GM19239 (cell line): Measurements from ENCODE around the gene LSM3.

ENCODE experiments used
- DNase-seq: peaks from one replicate; pipeline ENCODE4 v3.0.0; 2011; ENCODE audit warnings: low spot score; ENCODE audit not compliant: insufficient read length
- FAIRE-seq: peaks from 2 replicates; lab custom pipeline; 2011; peaks lifted over from hg19 to GRCh38; lab: Jason Lieb, UNC

LSM3 gene

DNA sequence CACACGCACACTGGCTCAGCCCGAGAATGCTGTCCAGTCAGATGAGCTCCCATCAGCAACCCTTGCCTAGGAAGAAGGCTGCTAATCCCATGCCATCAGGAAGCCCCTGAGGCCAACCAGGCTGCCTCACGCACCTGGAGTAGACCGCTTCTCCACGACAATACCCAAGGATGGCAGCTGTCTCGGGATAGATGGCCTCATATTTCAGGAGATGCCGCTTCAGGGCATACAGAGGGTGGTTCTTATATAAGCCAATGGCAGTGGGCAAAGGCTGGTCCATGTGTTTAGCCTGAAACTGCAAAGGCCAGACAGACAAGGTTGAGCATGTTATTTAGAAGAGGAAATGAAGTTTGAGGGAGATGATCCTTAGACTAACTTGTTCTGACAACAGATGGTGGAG lies 22.4 kb upstream of the LSM3 start:
- FAIRE-seq (no peak), DNase-seq (no peak)

DNA sequence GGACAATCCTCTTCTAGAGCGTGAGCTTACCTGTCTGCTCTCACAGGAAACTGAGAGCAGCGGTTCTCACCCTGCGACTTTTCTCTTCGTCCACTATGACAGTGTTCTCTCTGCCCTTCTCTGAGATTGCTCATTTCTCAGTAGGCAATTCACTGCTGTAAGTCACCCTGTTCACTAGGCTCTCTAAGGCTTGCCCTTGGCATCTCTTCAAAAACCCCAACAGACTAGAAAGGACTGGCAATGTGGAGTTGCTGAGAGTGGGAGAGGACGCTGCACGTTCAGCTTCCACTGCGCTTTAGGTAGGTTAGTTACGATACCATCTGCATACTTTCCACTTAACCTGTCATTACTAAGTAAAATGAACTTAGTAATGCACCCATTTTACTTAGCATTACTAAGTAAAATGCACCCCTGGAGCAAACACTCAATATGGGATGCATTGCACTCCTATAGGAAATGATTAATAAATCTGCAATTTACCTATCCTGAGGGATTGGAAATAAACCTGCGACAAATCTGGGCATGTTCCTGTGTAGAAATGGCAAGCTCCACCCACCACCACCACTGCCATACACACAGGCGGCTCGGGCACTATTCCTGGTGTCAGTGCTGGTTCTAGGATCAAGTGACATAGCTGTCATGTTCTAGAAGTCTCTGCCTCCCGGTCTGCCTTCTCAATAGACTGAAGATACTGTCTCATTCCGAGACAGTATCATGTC lies 21.6 kb upstream of the LSM3 start:
- no peak for FAIRE-seq
- DNase-seq = no peak

DNA sequence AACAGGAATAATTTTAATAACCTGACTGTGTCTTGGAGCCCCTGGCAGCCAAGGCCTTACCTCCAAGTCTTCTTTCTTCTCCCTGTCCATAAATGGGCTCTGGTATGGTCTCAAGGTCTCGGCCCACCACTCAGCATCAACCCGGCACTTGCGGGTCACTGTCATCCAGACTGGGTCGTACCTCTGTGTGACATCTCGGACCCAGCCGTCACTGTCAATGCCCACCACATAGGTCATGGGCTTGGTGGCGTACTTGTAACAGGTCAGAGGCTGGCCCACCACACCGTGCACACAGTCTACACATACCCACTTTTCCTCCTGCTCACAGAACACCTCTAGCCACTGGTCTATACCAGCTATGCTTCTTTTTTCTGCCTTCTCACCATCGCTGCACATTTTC lies 20.7 kb upstream of the LSM3 start:
- FAIRE-seq (no peak), DNase-seq (no peak)

DNA sequence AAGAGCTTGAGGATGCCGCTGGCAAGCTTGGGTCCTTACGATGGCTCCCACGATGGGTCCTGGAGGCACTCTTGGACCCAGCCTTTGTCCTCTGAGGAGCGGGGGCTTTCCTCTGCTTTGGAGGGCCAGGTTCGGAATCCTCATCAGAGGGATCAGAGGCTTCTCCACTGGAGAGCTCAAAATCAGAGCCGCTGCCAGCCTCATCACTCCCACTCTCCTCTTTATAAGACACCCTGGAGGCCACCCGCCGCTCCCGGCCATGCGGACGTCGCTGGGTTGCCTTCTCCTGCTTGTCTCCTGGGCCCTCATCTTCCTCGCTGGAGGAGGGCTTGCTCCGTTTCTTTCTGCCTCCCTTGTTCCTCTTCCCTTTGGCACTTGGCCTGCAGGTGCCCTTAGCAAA lies 20.2 kb upstream of the LSM3 start:
- FAIRE-seq (no peak), DNase-seq (no peak)

DNA sequence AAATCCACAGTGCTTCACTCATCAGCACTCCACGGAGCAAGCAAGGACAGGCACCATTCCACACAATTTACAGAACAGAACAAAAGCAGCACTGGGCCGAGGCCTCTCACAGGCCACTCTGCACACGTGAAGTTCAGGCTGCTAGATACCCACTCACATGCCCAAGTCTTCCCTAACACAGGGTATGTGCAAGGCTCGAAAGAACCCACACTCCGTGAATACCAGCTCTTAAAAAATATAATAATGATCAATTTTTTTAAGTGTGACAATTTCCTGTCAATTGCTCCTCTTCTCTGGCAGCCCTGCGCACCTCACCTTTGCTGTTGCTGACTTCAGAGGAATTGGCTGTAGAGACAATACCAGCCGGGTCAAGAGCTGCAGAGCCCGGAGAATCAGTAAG lies 19.2 kb upstream of the LSM3 start:
- DNase-seq (no peak), FAIRE-seq (no peak)

DNA sequence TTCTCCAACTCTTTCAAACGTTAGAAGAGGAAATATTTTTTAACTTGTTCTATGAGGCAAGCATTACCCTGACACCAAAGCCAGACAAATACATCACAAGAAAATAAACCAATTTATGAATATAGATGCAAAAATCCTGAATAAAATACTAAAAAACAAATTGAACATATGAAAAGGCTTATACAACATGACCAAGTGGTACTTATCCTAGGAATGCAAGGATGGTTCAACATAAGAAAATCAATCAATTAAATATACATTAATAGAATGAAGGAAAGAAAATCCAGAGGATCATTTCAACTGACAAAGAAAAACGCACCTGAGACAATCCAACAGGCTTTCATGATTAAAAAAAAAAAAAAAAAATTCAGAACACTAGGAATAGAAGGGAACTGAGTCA lies 17.3 kb upstream of the LSM3 start:
- DNase-seq = no peak
- FAIRE-seq = no peak

DNA sequence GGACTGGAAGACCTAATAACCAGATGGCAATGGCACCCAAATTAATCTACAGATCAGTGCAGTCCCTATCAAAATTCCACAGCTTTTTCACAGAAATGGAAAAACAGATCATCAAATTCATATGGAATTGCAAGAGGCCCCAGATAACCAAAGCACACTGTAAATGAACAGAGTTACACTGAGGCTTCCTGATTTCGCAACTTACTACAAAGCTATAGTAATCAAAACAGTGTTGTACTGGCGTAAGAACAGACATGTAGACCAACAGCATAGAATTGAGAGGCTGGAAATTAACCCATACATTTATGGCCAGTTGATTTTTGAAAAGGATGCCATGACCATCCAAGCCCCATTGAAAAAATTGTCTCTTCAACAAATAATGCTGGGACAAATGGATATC lies 16.4 kb upstream of the LSM3 start:
- no peak for FAIRE-seq

DNA sequence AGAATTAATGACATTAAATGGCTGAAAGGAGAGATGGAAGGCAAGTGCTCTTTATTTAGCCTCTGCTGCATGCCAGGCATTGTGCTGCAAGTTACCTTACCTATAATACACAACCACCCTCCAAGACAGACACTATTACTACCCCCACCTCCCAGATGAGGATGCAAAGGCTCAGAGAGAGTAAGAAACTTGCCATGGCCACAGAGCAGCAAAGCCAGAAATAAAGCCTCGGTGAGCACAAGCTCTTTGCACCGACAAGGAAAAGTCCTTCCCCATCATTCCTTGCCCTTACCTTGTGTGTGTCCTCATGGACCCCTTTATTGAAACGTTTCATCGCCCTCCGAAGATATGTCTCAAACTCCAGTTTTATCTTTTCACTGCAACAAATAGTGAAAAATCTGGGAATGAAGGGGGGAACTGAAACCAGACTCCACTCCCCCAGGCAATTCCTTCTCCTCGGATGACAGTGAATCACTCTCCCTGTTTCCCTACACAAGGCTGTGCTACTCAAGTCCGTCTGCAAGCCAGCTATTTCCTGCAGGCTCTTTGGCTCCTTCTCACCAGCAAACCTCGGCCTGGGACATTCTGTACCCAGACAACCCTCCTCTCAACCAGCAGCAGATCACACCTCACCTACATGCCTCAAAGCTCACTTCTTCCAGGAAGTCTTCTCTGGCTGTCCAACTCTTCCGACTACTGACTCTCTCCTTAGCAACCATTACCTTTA lies 11.6 kb upstream of the LSM3 start:
- no peak for FAIRE-seq
- DNase-seq = no peak

More for the DNA sequence above, 16.4 kb upstream of the LSM3 start:
- DNase-seq = no peak

DNA sequence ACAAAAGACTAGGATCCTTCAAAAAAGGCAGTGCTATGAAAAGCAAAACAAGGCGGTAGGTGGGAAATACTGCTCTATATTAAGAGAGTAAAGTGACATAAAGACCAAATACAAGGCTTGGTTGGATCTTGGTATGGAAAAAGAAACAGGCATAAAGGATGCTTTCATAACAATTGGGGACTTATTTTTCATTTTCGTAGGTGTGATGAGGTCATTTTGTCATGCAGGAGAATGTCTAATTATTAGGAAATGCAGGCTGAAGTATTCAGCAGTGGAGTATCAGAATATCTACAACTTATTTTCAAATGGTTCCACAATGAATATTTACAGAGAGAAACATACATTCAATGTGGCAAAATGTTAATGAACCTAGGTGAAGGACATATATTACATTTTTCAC lies 9.2 kb upstream of the LSM3 start:
- FAIRE-seq (no peak), DNase-seq (no peak)

DNA sequence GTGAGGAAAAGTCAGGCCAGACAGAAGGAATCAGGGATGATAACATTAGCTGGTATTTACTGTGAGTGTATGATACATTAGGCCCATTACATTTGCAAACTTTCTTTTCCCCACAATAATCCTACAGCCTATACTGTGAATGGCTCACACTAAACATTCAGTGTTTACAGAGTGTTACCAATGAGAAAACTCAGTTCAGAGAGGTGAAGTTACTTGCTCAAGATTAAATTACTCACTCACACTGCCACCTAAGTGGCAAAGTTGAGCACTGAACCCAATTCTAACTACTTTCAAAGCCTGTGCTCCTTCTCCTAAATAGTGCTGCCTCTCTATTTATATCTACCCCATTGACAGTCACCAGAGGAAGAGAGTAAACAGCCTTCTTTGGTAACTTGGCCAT lies 8.7 kb upstream of the LSM3 start:
- DNase-seq = no peak
- FAIRE-seq = no peak

DNA sequence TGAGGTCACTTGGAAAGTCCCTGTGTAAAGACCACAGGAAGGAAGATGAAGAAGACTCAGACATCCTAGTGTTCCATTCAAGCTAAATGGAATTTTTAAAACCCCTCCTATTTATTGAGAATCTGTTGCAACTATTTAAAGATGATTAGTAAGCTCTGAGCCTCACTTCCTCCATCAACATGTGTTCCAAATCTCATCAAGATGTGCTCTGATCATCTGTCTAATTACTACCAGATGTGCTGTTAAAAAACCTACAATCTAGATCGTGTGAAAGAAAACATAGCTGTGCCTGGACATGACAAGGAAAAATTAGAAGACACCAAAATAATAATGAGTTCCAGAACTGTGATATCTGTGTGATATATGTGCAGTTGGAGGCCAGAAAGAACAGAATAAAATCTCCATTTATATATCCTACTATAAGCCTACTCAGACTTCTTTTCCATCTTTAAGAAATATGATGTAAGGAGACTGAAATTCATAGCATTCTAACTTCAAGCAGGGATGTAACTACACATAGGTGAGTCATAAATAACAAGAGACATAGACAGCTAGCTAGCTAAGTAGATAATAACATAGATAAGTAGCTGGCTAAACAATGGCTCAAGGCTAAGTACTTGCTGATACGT lies 8.0 kb upstream of the LSM3 start:
- DNase-seq (no peak), FAIRE-seq (no peak)

DNA sequence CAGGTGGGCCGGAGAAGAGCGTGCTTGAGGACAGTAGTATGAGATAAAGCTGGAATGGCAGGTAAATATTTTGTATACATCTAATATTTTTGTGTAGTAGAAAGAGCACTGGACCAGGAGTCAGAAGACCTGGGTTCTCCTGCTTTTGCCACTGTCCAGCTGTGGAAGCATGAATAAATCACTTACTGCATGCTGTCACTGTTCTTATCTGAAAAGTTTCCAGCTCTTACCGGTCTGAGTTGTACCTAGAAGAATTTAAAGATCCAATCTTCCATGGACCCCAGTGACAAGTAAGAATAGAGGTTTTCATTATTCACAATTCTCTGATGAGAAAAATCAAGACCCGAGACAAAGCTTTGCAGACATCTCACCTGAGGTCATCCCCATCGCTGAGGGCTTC lies 6.1 kb upstream of the LSM3 start:
- no peak for FAIRE-seq
- DNase-seq = no peak

DNA sequence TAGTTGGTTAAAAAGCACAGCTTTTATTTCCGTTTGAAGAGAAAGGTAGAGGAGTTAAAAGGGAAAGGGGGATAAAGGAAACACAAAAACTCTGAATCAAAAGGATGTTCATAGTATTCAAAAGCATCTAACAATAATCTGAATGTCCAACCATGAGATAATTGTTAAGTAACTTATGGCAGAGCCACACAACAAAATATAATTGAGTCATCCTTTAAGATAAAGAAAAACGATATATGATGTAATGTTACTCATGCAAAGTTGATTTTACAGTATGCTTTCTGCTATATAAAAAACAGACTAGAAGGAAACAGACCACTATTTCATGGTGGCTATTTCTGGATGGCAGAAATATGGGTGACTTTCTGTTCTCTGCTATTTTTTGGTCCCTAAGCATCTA lies 4.1 kb upstream of the LSM3 start:
- FAIRE-seq (no peak), DNase-seq (no peak)

DNA sequence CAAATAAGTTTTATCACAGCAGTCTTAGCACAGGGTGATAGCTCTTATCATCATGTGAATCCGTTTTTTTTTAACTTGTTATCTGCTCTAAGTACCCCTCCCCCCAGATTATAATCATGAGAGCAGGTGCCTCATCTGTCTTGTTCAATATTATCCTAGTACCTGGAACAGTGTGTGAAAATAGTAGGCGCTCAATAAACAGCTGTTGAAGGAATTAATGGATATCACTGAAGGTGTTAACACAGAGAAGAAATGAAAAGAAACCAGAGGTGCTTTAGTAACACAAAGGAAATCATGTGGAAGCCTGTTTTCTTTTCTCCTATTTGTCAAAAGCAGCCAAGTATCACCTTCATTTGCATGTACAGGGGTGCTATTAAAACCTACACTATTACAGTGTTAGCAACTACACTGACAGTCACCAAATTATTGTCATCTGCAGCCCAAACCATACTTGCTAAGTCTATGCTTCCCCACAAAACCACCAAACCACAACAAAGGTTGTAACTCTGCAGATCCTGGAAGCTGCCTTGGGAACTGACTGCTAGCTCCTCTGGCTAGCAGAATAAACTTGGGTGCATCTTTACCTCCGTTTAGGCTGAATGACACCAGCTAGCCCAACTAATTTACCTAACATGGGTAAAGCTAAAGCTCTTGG lies 3.1 kb upstream of the LSM3 start:
- FAIRE-seq = peak; percentile 57

DNA sequence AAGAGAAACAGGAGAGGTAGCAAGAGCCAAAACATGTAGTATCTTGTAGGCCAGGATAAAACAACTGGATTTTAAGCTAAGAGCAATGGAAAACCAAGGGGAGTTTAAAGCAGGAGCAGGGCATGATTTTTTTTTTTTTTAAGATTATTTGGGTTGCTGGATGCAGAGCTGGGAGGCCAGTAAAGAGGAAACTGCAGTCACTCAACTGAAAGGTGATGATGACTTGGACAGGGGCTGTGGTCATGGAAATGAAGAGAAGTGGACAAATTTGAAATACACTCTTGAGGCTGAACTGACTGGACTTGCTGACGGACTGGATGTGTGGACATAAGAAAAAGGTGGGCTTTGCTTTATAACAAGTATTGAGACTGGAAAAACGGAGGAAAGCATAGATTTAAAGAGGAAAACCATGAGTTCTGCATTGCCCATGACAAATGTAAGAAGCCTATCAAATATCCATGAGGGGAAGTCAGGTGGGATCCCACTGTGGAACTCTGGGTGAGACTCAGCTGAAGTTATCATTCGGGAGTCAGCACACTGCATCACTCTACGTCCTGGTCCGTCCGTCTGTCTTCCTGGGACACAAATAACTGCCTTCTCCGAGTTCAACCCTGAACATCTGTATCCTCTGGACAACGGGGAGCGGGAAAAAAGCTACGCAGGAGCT lies 904 bp upstream of the LSM3 start:
- FAIRE-seq (peak; percentile 82), DNase-seq (no peak)

More for the DNA sequence above, 3.1 kb upstream of the LSM3 start:
- no peak for DNase-seq

DNA sequence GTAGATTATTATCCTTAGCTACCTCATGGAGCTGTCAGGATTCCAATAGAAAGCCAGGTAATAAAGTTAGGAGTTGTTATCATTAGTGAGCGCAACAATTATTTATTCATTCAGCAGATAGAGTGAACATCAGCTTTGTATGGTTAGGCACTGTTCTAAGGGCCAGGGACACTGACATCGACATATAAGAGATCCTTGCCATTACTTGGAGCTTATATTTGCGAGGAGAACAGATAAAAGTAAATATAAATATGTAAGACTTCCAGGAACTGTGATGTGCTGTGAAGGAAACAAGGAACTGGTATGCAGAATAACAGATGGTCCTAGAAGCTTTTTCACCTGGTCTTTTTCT lies 473 bp downstream of the LSM3 start:
- FAIRE-seq = peak; percentile 35
- DNase-seq = no peak

DNA sequence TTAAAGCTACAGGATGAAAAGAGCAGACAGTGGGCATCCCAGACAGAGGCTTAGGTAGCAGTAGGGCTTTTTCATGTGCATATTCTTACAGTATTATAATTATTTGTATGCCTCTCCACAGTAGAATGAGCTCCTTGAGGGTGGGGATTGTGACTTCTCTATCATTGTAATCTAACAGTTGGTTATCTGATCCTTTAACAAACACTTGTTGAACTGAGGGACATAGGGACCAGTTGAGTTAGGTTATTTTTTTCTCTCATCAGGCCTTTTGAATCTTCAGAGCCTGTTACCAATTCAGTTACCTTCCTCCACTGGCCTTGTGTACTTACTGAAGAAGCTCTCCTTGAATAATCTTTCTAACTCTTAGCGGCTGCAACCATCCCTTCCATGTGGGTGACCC lies 1.2 kb downstream of the LSM3 start:
- FAIRE-seq = no peak
- DNase-seq = no peak

DNA sequence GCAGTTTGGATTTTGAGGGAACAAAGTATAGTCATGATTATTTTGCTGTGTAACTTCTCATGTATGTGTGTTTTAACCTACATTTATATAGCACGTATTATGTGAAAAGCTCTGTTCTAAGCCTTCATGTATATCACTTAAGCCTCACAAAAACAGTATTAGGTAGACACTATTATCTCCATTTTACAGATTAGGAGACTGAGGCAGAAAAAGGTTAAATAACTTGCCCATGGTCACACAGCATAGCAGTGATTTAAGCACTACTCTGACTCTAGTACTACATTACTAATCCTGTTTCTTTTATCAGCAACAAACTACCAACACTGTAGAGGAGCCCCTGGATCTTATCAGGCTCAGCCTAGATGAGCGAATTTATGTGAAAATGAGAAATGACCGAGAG lies 2.6 kb downstream of the LSM3 start:
- DNase-seq (no peak), FAIRE-seq (no peak)

DNA sequence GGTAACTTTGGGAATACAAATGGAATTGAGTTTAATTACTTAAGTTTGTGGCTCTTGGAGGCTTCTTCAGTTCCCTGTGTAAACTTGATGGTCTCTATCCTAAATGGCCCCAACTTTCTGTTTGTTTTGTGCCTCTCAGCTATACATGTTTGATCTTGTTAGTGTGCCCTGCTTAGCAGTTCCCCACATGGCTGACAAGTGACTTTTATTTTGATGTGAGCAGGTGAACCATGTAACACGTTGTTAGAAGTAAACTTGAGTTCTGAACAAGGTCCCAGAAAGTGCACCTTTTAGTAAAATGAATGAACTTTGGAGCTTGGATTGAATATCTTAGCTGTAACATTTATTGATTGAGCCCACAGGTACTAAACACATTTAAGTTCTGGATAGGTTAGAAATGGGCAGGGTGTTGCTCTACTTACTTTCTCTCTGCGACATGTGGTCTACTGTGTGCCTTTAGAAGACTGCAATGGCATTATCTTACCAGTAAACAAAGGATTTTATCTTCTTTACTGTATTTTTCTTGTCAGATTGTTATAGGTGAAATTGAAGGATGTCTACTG lies 4.5 kb downstream of the LSM3 start:
- FAIRE-seq = no peak
- no peak for DNase-seq

DNA sequence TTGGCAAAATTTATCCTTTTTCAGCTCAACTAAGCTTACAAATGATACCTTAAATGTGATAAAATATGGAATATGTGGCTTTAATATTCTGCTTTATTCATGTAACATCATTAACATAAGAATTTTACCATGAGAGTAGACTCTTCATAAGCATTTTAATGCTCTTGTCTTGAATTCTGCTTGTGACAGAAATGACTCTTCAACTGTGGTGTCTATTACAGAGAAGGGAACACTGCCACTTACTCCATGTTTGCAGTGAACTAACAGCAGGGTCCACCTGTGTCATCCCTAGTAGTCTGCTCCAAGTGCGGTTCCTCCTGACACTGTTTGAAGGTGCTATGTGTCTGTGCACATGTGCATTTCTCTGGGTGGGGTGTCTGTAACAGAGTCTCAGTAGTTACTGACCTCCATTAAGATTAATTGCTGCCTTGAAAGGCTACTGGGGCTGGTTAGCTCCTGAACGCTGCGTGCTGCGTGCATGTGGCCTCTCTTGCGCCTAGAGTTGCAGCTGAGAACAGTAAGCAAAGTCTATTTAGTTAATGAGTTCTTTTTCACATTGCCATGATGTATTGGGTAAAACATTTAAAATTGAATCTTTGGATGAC lies 8.3 kb downstream of the LSM3 start:
- no peak for FAIRE-seq

More for the DNA sequence above, 8.3 kb downstream of the LSM3 start:
- DNase-seq = no peak
